ENCODE measurements around the gene ZNF652. TPM values are rescaled to one million over a fixed set of nuclear protein-coding genes. Genes with fewer than 3 reads are reported as not detected.
"Not testable (repeated sequence)": the region's sequence is repeated elsewhere in the genome, so short reads cannot be mapped to it uniquely, and the experiment has no call there.

Gene ZNF652
- total and polyA plus RNA-seq, 2 of the 4 experiments (the other 2 are of a cell fraction) = 3.6 to 8.8 TPM

DNA sequence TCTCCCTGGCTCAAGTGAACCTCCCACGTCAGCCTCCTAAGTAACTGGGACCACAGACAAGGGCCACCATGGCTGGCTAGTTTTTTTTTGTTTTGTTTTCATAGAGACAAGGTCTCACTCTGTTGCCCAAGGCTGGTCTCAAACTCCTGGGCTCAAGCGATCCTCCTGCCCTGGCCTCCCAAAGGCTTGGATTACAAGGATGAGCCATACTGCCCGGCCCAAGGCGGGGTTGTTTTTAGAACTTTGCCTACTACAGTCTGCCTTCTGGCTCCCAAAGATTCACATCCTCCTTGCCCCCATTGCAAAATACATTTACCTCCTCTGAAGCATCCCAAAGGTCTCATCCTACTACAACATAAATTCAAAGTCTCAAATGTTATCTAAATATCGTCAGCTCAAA lies 82.0 kb downstream of the ZNF652 start:
- in situ Hi-C loops (cut with MboI; ENCODE audit: low sequenced_read_pairs) = no loop called here
- Histone ChIP-seq H2BK5ac (ENCODE audit: low read depth, low read length, poor library complexity, severe bottlenecking) (no peak overlapping the region), H4K20me1 (ENCODE audit: insufficient read depth, low read length) (no peaks in the 10 kb centered on the region), H3K4ac (ENCODE audit: low read depth, low read length) (no peak overlapping the region), H3K9me3 (ENCODE audit: control insufficient read depth, insufficient read depth, low read length) (peaks cover 5% of the 10 kb centered on the region; the same call in 1 of the 2 replicates), H2AK5ac (ENCODE audit: low read depth, low read length) (no peak overlapping the region), H3K14ac (replicated peaks; ENCODE audit: low read depth, low read length) (no peak overlapping the region), H3K9ac (ENCODE audit: low read depth, low read length) (no peak overlapping the region), H3K36me3 (ENCODE audit: control insufficient read depth, insufficient read depth, low read length) (no peaks in the 10 kb centered on the region), H2AFZ (replicated peaks; ENCODE audit: low read length, poor library complexity) (no peak overlapping the region), H3K56ac (ENCODE audit: extremely low read depth, insufficient read depth, low read length) (no peak overlapping the region), H4K8ac (ENCODE audit: low read depth in 2 of 2, low read length in 2 of 2) (no peak overlapping the region), H2BK20ac (ENCODE audit: low read depth, low read length) (no peak overlapping the region), H3K27me3 (ENCODE audit: control insufficient read depth, insufficient read depth, low read length) (peaks cover 2% of the 10 kb centered on the region), H3K4me3 (ENCODE audit: insufficient read depth, low read depth, low read length) (no peak overlapping the region), H3K79me1 (ENCODE audit: low read depth in 1 of 2, low read length in 2 of 2) (no peaks in the 10 kb centered on the region), H2BK120ac (ENCODE audit: low read depth, low read length) (no peak overlapping the region), H2AK9ac (replicated peaks; ENCODE audit: low read depth, low read length, poor library complexity) (no peak overlapping the region), H2BK15ac (ENCODE audit: low read depth, low read length) (no peak overlapping the region), H4K5ac (ENCODE audit: low read depth, low read length) (no peak overlapping the region), H3K4me2 (ENCODE audit: low read depth, low read length) (no peak overlapping the region), H3K27ac (ENCODE audit: insufficient read depth, low read length) (no peak overlapping the region), H3K4me1 (ENCODE audit: control insufficient read depth, insufficient read depth, low read length) (no peaks in the 10 kb centered on the region), H4K91ac (ENCODE audit: insufficient read depth, low read depth, low read length) (no peak overlapping the region), H3K23ac (ENCODE audit: low read depth, low read length) (no peak overlapping the region), H3K9me1 (ENCODE audit: insufficient read depth, low read length) (no peaks in the 10 kb centered on the region), H3K18ac (ENCODE audit: low read depth, low read length) (no peak overlapping the region)
- dilution Hi-C loops (cut with HindIII; ENCODE audit: low sequenced_read_pairs, unreplicated experiment) = no loop called here
- ATAC-seq (ENCODE audit: low read depth) (no peak), DNase-seq (no peak)
- WGBS, 2 experiments (ENCODE audit: extremely low coverage in 2 of 2, insufficient read length in 1 of 2) = 100% methylated on average over 3 of the region's 5 CpGs; no CpG with 5 or more reads in 1 of the 2 experiments
- no peak for TF ChIP-seq MAFK (IDR thresholded peaks at IDR 0.05; ENCODE audit: low read depth, low read length)
- ChIA-PET POLR2A (ENCODE audit: unreplicated experiment) (no interaction called here), CTCF (interaction anchor here (3.2 kb wide), 1 partner anchor 11 kb away, joined by 8 read pairs; no protein-coding TSS in a partner anchor)
- intact Hi-C loops (cut with micrococcal nuclease) = no loop called here
- no TSS peak for BruUV-seq (replicated peaks)

DNA sequence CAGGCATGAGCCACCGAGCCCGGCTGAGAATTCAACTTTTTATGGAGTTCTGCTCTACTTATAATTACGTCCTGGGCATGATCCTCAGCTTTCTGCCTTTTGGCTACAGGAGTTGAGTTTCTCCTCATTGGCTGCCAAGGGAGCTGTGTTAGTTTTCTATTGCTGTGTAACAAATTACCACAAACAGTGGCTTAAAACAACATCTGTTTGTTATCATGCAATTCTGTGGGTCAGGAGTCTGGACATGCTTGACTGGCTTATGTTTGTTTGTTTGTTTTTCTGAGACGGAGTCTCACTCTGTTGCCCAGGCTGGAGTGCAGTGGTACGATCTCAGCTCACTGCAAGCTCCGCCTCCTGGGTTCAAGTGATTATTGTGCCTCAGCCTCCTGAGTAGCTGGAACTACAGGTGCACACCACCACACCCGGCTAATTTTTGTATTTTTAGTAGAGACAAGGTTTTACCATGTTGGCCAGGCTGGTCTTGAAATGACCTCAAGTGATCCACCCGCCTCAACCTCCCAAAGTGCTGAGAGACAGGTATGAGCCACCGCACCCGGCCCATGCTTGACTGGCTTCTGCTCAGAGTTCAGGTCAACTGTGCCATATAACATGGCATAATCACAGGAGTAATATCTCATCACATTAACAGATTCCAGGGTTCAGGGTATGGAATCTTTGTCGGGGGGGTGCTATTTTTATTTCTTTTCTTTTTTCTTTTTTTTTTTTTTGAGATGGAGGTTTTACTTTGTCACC lies 82.6 kb downstream of the ZNF652 start:
- BruUV-seq (replicated peaks); H3K14ac ChIP-seq (replicated peaks; ENCODE audit: low read depth, low read length); H2BK120ac ChIP-seq (ENCODE audit: low read depth, low read length); H3K23ac ChIP-seq (ENCODE audit: low read depth, low read length); H4K20me1 ChIP-seq (ENCODE audit: insufficient read depth, low read length); H2AFZ ChIP-seq (replicated peaks; ENCODE audit: low read length, poor library complexity); H3K4me2 ChIP-seq (ENCODE audit: low read depth, low read length); ATAC-seq (ENCODE audit: low read depth); dilution Hi-C loops (cut with HindIII; ENCODE audit: low sequenced_read_pairs, unreplicated experiment); H3K4me3 ChIP-seq (ENCODE audit: insufficient read depth, low read depth, low read length); H3K79me1 ChIP-seq (ENCODE audit: low read depth in 1 of 2, low read length in 2 of 2); intact Hi-C loops (cut with micrococcal nuclease); H3K27me3 ChIP-seq (ENCODE audit: control insufficient read depth, insufficient read depth, low read length); in situ Hi-C loops (cut with MboI; ENCODE audit: low sequenced_read_pairs); H3K56ac ChIP-seq (ENCODE audit: extremely low read depth, insufficient read depth, low read length); H3K27ac ChIP-seq (ENCODE audit: insufficient read depth, low read length); DNase-seq; H3K4me1 ChIP-seq (ENCODE audit: control insufficient read depth, insufficient read depth, low read length); H2BK15ac ChIP-seq (ENCODE audit: low read depth, low read length); H3K36me3 ChIP-seq (ENCODE audit: control insufficient read depth, insufficient read depth, low read length); H2AK9ac ChIP-seq (replicated peaks; ENCODE audit: low read depth, low read length, poor library complexity); H3K9me1 ChIP-seq (ENCODE audit: insufficient read depth, low read length); H2BK5ac ChIP-seq (ENCODE audit: low read depth, low read length, poor library complexity, severe bottlenecking); H2AK5ac ChIP-seq (ENCODE audit: low read depth, low read length); H3K4ac ChIP-seq (ENCODE audit: low read depth, low read length); H2BK20ac ChIP-seq (ENCODE audit: low read depth, low read length); H3K18ac ChIP-seq (ENCODE audit: low read depth, low read length); H4K5ac ChIP-seq (ENCODE audit: low read depth, low read length); H3K9ac ChIP-seq (ENCODE audit: low read depth, low read length); H4K91ac ChIP-seq (ENCODE audit: insufficient read depth, low read depth, low read length); POLR2A ChIA-PET (ENCODE audit: unreplicated experiment); H3K9me3 ChIP-seq (ENCODE audit: control insufficient read depth, insufficient read depth, low read length); H4K8ac ChIP-seq (ENCODE audit: low read depth in 2 of 2, low read length in 2 of 2): not testable (repeated sequence)
- 64% methylated on average over 2 of the region's 11 CpGs; no CpG with 5 or more reads in 1 of the 2 experiments for WGBS, 2 experiments (ENCODE audit: extremely low coverage in 2 of 2, insufficient read length in 1 of 2)
- CTCF ChIA-PET = interaction anchor here (3.2 kb wide), 1 partner anchor 11 kb away, joined by 8 read pairs; no protein-coding TSS in a partner anchor

Measured in IMR-90 (cell line).